ENCODE results near the gene SFR1. TPM values are rescaled to one million over a fixed set of nuclear protein-coding genes. Genes with fewer than 3 reads are reported as not detected.

Gene SFR1
- total RNA-seq, 1 experiment from 2014 or later, result 9.9 TPM

DNA sequence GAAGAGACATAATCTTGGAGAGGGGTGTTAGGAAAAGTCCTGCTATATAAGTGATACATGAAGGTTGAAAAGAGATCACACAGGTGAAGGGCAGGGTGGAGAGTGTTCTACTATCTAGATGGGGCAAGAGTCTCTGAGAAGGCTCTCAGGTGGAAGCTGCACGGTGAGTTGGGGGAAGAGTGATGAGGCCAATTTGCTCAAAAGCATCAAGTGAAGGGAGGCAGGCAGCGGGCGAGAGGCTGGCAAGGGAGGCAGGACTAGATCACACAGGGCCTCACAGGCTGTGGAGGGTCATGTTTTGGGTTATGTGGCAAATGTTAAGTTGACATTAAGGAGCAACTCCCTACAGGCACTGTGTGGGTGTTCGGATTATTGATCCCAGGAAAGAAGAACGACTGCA is 33.7 kb upstream of the SFR1 start:
- no peak overlapping the region for H3K4me3 Mint-ChIP-seq
- DNase-seq (ENCODE audit: low spot score), result no peak
- CTCF ChIA-PET, result no interaction called here

DNA sequence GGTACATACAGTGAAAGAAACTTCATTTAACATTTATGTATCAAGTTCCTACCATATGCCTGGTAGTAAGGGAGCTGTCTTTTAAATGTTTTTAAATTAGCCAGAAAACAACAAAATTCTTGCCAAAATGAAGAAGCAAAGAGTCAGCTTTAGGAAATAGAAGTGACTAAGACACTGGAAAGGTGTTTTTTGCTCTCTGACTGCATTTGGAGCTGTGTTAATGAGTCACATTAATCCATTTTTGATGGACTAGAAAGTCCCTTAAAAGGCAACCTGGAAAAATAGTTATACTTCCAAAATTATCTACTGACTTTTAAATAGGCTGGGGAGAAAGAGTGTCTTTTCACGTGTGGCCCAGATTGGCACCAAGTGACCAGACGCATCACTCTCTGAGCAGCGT is 32.4 kb upstream of the SFR1 start:
- Mint-ChIP-seq H3K36me3 (no peaks in the 10 kb centered on the region), H3K4me1 (peaks cover 30% of the 10 kb centered on the region), H3K27me3 (ENCODE audit: low read depth) (no peaks in the 10 kb centered on the region), H3K9me3 (peaks cover 5% of the 10 kb centered on the region), H3K27ac (no peak overlapping the region), H3K4me3 (no peak overlapping the region)
- ChIA-PET POLR2A (no interaction called here), CTCF (interaction anchor here (1.5 kb wide), 1 partner anchor 32 kb away, joined by 3 read pairs; the partner anchor contains the start of gene SFR1)
- DNase-seq (ENCODE audit: low spot score), result no peak
- no peak for ATAC-seq
- TF ChIP-seq TEAD4 (CRISPR knock-in tag; IDR thresholded peaks at IDR 0.05), result no peak
- TF ChIP-seq, protein P1, sequence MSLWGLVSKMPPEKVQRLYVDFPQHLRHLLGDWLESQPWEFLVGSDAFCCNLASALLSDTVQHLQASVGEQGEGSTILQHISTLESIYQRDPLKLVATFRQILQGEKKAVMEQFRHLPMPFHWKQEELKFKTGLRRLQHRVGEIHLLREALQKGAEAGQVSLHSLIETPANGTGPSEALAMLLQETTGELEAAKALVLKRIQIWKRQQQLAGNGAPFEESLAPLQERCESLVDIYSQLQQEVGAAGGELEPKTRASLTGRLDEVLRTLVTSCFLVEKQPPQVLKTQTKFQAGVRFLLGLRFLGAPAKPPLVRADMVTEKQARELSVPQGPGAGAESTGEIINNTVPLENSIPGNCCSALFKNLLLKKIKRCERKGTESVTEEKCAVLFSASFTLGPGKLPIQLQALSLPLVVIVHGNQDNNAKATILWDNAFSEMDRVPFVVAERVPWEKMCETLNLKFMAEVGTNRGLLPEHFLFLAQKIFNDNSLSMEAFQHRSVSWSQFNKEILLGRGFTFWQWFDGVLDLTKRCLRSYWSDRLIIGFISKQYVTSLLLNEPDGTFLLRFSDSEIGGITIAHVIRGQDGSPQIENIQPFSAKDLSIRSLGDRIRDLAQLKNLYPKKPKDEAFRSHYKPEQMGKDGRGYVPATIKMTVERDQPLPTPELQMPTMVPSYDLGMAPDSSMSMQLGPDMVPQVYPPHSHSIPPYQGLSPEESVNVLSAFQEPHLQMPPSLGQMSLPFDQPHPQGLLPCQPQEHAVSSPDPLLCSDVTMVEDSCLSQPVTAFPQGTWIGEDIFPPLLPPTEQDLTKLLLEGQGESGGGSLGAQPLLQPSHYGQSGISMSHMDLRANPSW (CRISPR knock-in tag; conservative IDR thresholded peaks at IDR 0.05; ENCODE audit: low read depth), result no peak
- TF ChIP-seq NR1H2 (CRISPR knock-in tag; IDR thresholded peaks at IDR 0.05), result no peak
- no peak for TF ChIP-seq TCF7 (CRISPR knock-in tag; IDR thresholded peaks at IDR 0.05; ENCODE audit: low read depth)
- TF ChIP-seq, protein P2, sequence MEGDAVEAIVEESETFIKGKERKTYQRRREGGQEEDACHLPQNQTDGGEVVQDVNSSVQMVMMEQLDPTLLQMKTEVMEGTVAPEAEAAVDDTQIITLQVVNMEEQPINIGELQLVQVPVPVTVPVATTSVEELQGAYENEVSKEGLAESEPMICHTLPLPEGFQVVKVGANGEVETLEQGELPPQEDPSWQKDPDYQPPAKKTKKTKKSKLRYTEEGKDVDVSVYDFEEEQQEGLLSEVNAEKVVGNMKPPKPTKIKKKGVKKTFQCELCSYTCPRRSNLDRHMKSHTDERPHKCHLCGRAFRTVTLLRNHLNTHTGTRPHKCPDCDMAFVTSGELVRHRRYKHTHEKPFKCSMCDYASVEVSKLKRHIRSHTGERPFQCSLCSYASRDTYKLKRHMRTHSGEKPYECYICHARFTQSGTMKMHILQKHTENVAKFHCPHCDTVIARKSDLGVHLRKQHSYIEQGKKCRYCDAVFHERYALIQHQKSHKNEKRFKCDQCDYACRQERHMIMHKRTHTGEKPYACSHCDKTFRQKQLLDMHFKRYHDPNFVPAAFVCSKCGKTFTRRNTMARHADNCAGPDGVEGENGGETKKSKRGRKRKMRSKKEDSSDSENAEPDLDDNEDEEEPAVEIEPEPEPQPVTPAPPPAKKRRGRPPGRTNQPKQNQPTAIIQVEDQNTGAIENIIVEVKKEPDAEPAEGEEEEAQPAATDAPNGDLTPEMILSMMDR (IDR thresholded peaks at IDR 0.05), result no peak
- TF ChIP-seq ZNF317 (CRISPR knock-in tag; IDR thresholded peaks at IDR 0.05; ENCODE audit: borderline replicate concordance, low read depth), result no peak
- no peak for TF ChIP-seq ZNF671 (CRISPR knock-in tag; IDR thresholded peaks at IDR 0.05)

More for the DNA sequence above, 33.7 kb upstream of the SFR1 start:
- H3K27me3 Mint-ChIP-seq (ENCODE audit: low read depth), result no peaks in the 10 kb centered on the region
- H3K4me1 Mint-ChIP-seq, result peaks cover 30% of the 10 kb centered on the region
- peak overlapping the region; percentile 5; the same call in 1 of the 2 replicates for H3K27ac Mint-ChIP-seq
- H3K36me3 Mint-ChIP-seq, result no peaks in the 10 kb centered on the region
- no peaks in the 10 kb centered on the region for H3K9me3 Mint-ChIP-seq
- TF ChIP-seq, protein P3, sequence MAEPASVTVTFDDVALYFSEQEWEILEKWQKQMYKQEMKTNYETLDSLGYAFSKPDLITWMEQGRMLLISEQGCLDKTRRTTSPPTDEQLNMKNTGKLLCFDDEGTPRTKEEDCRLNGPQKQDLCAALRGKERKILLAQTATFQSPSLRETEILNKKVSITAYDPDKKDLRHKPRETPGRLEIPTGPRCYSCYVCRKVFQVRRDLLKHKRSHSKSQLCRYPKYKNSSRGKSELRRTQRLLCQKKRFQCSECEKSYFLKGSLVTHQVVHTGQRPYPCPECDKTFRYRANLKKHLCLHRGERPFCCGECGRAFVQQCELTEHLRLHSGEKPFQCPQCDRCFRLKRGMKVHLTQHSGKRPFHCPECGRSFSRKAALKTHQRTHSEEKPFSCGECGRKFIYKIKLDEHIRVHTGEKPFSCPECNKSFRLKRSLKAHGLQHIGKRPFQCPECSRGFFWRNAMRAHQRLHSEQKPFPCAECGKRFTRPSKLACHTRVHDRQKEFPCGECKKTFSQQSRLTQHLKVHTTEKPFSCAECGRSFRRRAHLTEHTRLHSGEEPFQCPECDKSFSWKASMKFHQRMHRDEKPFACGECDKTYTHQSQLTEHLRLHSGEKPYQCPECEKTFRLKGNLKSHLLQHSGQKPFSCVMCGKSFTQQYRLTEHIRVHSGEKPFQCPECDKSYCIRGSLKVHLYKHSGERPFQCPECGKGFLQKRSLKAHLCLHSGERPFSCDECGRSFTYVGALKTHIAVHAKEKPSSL (CRISPR knock-in tag; conservative IDR thresholded peaks at IDR 0.05), result no peak
- TF ChIP-seq, protein P4, sequence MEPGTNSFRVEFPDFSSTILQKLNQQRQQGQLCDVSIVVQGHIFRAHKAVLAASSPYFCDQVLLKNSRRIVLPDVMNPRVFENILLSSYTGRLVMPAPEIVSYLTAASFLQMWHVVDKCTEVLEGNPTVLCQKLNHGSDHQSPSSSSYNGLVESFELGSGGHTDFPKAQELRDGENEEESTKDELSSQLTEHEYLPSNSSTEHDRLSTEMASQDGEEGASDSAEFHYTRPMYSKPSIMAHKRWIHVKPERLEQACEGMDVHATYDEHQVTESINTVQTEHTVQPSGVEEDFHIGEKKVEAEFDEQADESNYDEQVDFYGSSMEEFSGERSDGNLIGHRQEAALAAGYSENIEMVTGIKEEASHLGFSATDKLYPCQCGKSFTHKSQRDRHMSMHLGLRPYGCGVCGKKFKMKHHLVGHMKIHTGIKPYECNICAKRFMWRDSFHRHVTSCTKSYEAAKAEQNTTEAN (CRISPR knock-in tag; IDR thresholded peaks at IDR 0.05), result no peak
- TF ChIP-seq, protein P5, sequence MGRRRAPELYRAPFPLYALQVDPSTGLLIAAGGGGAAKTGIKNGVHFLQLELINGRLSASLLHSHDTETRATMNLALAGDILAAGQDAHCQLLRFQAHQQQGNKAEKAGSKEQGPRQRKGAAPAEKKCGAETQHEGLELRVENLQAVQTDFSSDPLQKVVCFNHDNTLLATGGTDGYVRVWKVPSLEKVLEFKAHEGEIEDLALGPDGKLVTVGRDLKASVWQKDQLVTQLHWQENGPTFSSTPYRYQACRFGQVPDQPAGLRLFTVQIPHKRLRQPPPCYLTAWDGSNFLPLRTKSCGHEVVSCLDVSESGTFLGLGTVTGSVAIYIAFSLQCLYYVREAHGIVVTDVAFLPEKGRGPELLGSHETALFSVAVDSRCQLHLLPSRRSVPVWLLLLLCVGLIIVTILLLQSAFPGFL (CRISPR knock-in tag; IDR thresholded peaks at IDR 0.05; ENCODE audit: borderline replicate concordance), result no peak
- TF ChIP-seq RORB (CRISPR knock-in tag; IDR thresholded peaks at IDR 0.05) (no peak), NFYB (CRISPR knock-in tag; conservative IDR thresholded peaks at IDR 0.05; ENCODE audit: low read depth) (no peak), ESRRA (CRISPR knock-in tag; IDR thresholded peaks at IDR 0.05; ENCODE audit: borderline replicate concordance) (no peak), OVOL2 (CRISPR knock-in tag; IDR thresholded peaks at IDR 0.05; ENCODE audit: borderline replicate concordance) (no peak), ZNF121 (CRISPR knock-in tag; IDR thresholded peaks at IDR 0.05) (no peak), ZNF232 (CRISPR knock-in tag; IDR thresholded peaks at IDR 0.05) (no peak), ZNF219 (CRISPR knock-in tag; IDR thresholded peaks at IDR 0.05; ENCODE audit: borderline replicate concordance) (no peak), TCF7 (CRISPR knock-in tag; IDR thresholded peaks at IDR 0.05; ENCODE audit: low read depth) (no peak), NR2C2 (CRISPR knock-in tag; IDR thresholded peaks at IDR 0.05) (no peak)
- TF ChIP-seq, protein P6, sequence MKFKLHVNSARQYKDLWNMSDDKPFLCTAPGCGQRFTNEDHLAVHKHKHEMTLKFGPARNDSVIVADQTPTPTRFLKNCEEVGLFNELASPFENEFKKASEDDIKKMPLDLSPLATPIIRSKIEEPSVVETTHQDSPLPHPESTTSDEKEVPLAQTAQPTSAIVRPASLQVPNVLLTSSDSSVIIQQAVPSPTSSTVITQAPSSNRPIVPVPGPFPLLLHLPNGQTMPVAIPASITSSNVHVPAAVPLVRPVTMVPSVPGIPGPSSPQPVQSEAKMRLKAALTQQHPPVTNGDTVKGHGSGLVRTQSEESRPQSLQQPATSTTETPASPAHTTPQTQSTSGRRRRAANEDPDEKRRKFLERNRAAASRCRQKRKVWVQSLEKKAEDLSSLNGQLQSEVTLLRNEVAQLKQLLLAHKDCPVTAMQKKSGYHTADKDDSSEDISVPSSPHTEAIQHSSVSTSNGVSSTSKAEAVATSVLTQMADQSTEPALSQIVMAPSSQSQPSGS (CRISPR knock-in tag; IDR thresholded peaks at IDR 0.05; ENCODE audit: borderline replicate concordance, low read depth), result no peak
- TF ChIP-seq, protein P7, sequence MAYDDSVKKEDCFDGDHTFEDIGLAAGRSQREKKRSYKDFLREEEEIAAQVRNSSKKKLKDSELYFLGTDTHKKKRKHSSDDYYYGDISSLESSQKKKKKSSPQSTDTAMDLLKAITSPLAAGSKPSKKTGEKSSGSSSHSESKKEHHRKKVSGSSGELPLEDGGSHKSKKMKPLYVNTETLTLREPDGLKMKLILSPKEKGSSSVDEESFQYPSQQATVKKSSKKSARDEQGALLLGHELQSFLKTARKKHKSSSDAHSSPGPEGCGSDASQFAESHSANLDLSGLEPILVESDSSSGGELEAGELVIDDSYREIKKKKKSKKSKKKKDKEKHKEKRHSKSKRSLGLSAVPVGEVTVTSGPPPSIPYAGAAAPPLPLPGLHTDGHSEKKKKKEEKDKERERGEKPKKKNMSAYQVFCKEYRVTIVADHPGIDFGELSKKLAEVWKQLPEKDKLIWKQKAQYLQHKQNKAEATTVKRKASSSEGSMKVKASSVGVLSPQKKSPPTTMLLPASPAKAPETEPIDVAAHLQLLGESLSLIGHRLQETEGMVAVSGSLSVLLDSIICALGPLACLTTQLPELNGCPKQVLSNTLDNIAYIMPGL (CRISPR knock-in tag; IDR thresholded peaks at IDR 0.05), result no peak
- TF ChIP-seq, protein P8, sequence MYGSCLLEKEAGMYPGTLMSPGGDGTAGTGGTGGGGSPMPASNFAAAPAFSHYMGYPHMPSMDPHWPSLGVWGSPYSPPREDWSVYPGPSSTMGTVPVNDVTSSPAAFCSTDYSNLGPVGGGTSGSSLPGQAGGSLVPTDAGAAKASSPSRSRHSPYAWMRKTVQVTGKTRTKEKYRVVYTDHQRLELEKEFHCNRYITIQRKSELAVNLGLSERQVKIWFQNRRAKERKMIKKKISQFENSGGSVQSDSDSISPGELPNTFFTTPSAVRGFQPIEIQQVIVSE (CRISPR knock-in tag; IDR thresholded peaks at IDR 0.05; ENCODE audit: borderline replicate concordance), result no peak
- TF ChIP-seq, protein P9, sequence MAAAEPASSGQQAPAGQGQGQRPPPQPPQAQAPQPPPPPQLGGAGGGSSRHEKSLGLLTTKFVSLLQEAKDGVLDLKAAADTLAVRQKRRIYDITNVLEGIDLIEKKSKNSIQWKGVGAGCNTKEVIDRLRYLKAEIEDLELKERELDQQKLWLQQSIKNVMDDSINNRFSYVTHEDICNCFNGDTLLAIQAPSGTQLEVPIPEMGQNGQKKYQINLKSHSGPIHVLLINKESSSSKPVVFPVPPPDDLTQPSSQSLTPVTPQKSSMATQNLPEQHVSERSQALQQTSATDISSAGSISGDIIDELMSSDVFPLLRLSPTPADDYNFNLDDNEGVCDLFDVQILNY (CRISPR knock-in tag; IDR thresholded peaks at IDR 0.05), result no peak
- POLR2A ChIA-PET, result interaction anchor here (0.6 kb wide), 1 partner anchor 33 kb away, joined by 5 read pairs; no protein-coding TSS in a partner anchor
- no peak for ATAC-seq

Measured in WTC11 (cell line).